Mesendoderm (in vitro differentiated cells): ENCODE results near the gene HSD17B3.

Source experiments
- DNase-seq: peaks from one replicate; pipeline ENCODE4 v3.0.0; 2013
- H2AK5ac ChIP-seq: 2 replicates; pipeline ENCODE4 v1.6.1; 2013; ENCODE audit warnings: low read length, inconsistent platforms
- H2BK120ac ChIP-seq: 2 replicates; pipeline ENCODE4 v1.6.1; 2013; ENCODE audit warnings: low read depth, mild to moderate bottlenecking, low read length, moderate library complexity, mixed read lengths
- H2BK15ac ChIP-seq: replicated peaks from 2 replicates; pipeline ENCODE4 v1.6.1; 2013; ENCODE audit warnings: low read depth, mild to moderate bottlenecking, moderate library complexity
- H2BK5ac ChIP-seq: 2 replicates; pipeline ENCODE4 v1.6.1; 2013; ENCODE audit warnings: low read length, inconsistent platforms
- H3K18ac ChIP-seq: 2 replicates; pipeline ENCODE4 v1.6.1; 2013; ENCODE audit warnings: mild to moderate bottlenecking, low read length, mixed read lengths
- H3K23ac ChIP-seq: one replicate; pipeline ENCODE4 v1.6.1; 2013; ENCODE audit warnings: low read length
- H3K27ac ChIP-seq: 2 replicates; pipeline ENCODE4 v1.5.1; 2013; ENCODE audit warnings: low read depth, mild to moderate bottlenecking, inconsistent platforms, low read length, moderate library complexity
- H3K27me3 ChIP-seq: 2 replicates; pipeline ENCODE4 v1.6.1; 2013; ENCODE audit warnings: low read length, control low read depth, mild to moderate bottlenecking, inconsistent platforms; ENCODE audit not compliant: insufficient read depth, poor library complexity
- H3K36me3 ChIP-seq: 2 replicates; pipeline ENCODE4 v1.6.1; 2013; ENCODE audit warnings: low read length, inconsistent platforms; ENCODE audit not compliant: control insufficient read depth, insufficient read depth
- H3K4ac ChIP-seq: one replicate; pipeline ENCODE4 v1.6.1; 2013; ENCODE audit warnings: low read depth, mild to moderate bottlenecking, low read length, moderate library complexity
- H3K4me1 ChIP-seq: 2 replicates; pipeline ENCODE4 v1.6.1; 2013; ENCODE audit warnings: low read depth, low read length, inconsistent platforms; ENCODE audit not compliant: control insufficient read depth
- H3K4me2 ChIP-seq: 2 replicates; pipeline ENCODE4 v1.6.1; 2013; ENCODE audit warnings: low read length
- H3K4me3 ChIP-seq: 2 replicates; pipeline ENCODE4 v1.5.1; 2013; ENCODE audit warnings: mild to moderate bottlenecking, low read length
- H3K56ac ChIP-seq: one replicate; pipeline ENCODE4 v1.6.1; 2013; ENCODE audit warnings: low read length
- H3K79me1 ChIP-seq: 2 replicates; pipeline ENCODE4 v1.6.1; 2013; ENCODE audit warnings: low read length, inconsistent platforms
- H3K79me2 ChIP-seq: 2 replicates; pipeline ENCODE4 v1.6.1; 2013; ENCODE audit warnings: mild to moderate bottlenecking, low read length; ENCODE audit not compliant: control insufficient read depth, insufficient read depth
- H3K9ac ChIP-seq: 2 replicates; pipeline ENCODE4 v1.6.1; 2013; ENCODE audit warnings: low read length, inconsistent platforms
- H4K5ac ChIP-seq: one replicate; pipeline ENCODE4 v1.6.1; 2013; ENCODE audit warnings: low read length
- H4K8ac ChIP-seq: one replicate; pipeline ENCODE4 v1.6.1; 2013; ENCODE audit warnings: low read depth, mild to moderate bottlenecking, control low read depth, low read length, moderate library complexity
- WGBS: extraction: QIAGEN DNeasy Blood & Tissue Kit; methylation state at CpG from one replicate; pipeline ENCODE4 v1.1.7; 2013; ENCODE audit warnings: low lambda C conversion rate, missing lambda C conversion rate; ENCODE audit not compliant: insufficient coverage; ENCODE audit errors: extremely low coverage; 5-methylcytosine and 5-hydroxymethylcytosine counted together

The HSD17B3 gene

DNA sequence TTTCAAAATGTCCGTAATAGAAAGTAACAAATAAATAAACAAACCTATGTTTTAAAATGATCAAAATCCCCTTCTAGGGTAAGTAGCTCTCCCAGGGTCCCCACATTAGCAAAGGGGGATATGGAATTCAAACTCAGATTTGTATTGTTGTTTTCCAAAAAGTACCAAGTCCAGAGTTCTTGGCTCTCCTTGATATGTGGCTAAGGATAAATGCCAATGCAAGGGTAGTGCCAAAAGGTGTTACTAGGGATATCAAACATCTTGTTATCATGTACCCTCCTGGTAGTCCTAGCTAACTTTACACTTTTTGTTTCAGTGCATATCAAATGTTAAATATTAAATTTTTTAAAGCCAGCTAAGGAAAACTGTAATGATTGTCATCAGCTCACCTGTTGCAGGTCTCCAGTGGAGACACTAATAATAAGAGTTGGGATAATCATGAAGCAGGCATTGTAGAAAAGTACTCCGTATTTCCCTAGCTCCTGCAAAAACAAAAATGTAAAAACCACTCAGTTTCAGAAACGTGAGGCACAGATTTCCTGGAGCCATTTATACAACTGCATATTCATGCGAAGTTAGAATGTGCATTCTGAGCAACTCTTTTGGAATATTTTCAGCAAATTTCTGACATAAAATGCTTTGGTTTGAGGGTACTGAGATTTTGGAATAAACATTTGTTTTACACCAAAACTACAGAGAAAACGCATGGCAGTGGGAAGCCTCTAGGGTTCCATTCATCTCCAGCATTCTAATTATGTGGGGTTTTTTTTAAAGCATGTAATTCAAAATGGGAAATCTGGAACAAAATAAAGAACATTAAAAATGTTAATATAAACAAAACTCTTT lies 41.8 kb upstream of the HSD17B3 start:
- no peaks in the 10 kb centered on the region for H3K79me2 ChIP-seq
- H3K4ac ChIP-seq = no peak overlapping the region
- no peak overlapping the region for H3K4me2 ChIP-seq
- H3K4me3 ChIP-seq = no peak overlapping the region
- no peaks in the 10 kb centered on the region for H3K36me3 ChIP-seq
- H3K56ac ChIP-seq = no peak overlapping the region
- H3K27me3 ChIP-seq = no peaks in the 10 kb centered on the region
- H3K18ac ChIP-seq = no peak overlapping the region
- H4K8ac ChIP-seq = no peak overlapping the region
- WGBS = no CpG with 5 or more reads among the region's 5 CpGs
- no peak for DNase-seq
- no peak overlapping the region for H2BK120ac ChIP-seq
- H3K27ac ChIP-seq = no peak overlapping the region
- no peaks in the 10 kb centered on the region for H3K79me1 ChIP-seq
- H4K5ac ChIP-seq = peak overlapping the region; percentile 68
- H2BK5ac ChIP-seq = no peak overlapping the region
- no peak overlapping the region for H3K9ac ChIP-seq
- no peak overlapping the region for H3K23ac ChIP-seq
- peaks cover 2% of the 10 kb centered on the region for H3K4me1 ChIP-seq
- H2AK5ac ChIP-seq = no peak overlapping the region
- peak overlapping the region; percentile 57 for H2BK15ac ChIP-seq

DNA sequence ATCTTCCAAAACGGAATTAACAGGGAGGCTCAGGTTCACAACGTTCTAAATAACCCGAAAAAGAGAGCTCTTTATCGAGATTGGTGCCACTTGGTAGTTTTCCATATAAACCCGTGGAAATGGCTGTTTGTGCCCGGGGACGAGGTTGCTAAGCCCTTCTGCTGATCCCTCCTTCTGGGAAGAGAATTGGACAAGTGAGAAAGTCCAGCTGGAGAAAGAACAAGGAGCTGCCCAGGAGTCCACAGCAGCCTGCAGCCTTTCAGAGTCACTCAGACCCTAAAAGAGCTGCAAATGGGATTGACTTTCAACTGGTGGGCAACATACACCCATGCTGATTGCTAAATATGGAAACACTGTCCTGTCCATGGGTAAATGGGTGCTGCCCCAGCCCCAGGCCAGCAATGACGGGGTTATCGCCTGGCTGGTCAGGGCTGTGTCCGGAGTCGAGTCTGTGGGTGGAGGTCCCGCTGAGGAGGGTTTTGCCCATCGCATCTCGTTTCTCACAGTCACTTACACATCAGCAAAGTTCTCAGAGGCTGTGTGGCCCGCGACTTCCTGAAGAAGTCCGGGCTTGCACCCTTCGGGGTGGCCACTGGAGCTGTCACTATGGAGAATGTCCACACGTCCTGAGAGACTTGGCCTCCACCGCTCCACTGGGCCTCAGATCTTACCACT lies 40.7 kb upstream of the HSD17B3 start:
- WGBS = no CpG with 5 or more reads among the region's 20 CpGs
- no peaks in the 10 kb centered on the region for H3K27me3 ChIP-seq
- no peak overlapping the region for H2BK120ac ChIP-seq
- H3K27ac ChIP-seq = no peak overlapping the region
- H3K18ac ChIP-seq = no peak overlapping the region
- no peak overlapping the region for H3K23ac ChIP-seq
- no peak overlapping the region for H3K4me2 ChIP-seq
- no peaks in the 10 kb centered on the region for H3K79me1 ChIP-seq
- no peak overlapping the region for H2BK5ac ChIP-seq
- no peaks in the 10 kb centered on the region for H3K36me3 ChIP-seq
- H2BK15ac ChIP-seq = no peak overlapping the region
- H3K4me1 ChIP-seq = peaks cover 2% of the 10 kb centered on the region
- H3K4me3 ChIP-seq = no peak overlapping the region
- H4K5ac ChIP-seq = no peak overlapping the region
- H3K56ac ChIP-seq = no peak overlapping the region
- H3K79me2 ChIP-seq = no peaks in the 10 kb centered on the region
- H4K8ac ChIP-seq = no peak overlapping the region
- no peak overlapping the region for H3K4ac ChIP-seq
- H3K9ac ChIP-seq = no peak overlapping the region
- H2AK5ac ChIP-seq = no peak overlapping the region
- DNase-seq = no peak

DNA sequence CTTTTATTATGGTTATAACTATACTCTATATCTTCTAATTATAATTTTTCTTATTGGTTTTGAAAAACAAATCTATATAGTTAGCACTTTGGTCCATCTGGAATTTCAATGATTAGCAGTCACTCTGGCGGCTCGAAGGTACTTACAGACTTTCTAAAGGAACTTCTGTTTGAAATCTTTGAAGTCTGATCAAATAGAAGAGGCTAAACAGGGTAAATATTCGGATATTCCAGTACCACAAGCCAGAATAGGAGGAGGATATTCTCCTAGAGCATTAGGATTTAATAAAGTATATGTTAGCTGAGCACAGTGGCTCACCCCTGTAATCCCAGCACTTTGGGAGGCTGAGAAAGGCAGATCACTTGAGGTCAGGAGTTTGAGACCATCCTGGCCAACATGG lies 38.7 kb upstream of the HSD17B3 start:
- no peak overlapping the region for H3K18ac ChIP-seq
- no peak overlapping the region for H4K5ac ChIP-seq
- H3K4ac ChIP-seq = no peak overlapping the region
- no peaks in the 10 kb centered on the region for H3K79me2 ChIP-seq
- no peak overlapping the region for H2BK5ac ChIP-seq
- H3K23ac ChIP-seq = no peak overlapping the region
- H2BK15ac ChIP-seq = no peak overlapping the region
- no peak overlapping the region for H3K4me3 ChIP-seq
- no peaks in the 10 kb centered on the region for H3K27me3 ChIP-seq
- no peak for DNase-seq
- no peaks in the 10 kb centered on the region for H3K79me1 ChIP-seq
- no peak overlapping the region for H2AK5ac ChIP-seq
- no peak overlapping the region for H3K4me2 ChIP-seq
- H3K4me1 ChIP-seq = peaks cover 2% of the 10 kb centered on the region
- H4K8ac ChIP-seq = no peak overlapping the region
- H3K9ac ChIP-seq = no peak overlapping the region
- WGBS = no CpG with 5 or more reads among the region's 3 CpGs
- H3K56ac ChIP-seq = no peak overlapping the region
- H2BK120ac ChIP-seq = no peak overlapping the region
- no peak overlapping the region for H3K27ac ChIP-seq
- no peaks in the 10 kb centered on the region for H3K36me3 ChIP-seq

DNA sequence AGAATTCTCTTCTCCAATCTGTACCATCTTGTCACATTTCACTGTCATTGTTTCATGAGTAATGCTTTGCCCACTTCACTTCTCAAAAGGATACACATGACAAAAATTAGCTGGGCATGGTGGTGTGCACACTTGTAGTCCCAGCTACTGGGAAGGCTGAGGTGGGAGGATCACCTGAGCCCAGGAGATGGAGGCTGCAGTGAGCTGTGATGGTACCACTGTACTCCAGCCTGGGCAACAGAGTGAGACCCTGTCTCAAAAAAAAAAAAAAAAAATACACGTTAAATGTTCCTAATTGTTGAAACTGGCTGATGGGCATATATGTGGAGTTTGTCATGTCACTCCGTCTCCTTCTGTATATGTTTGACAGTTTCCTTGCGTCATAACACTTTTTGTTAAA lies 36.3 kb upstream of the HSD17B3 start:
- no peak overlapping the region for H3K18ac ChIP-seq
- no peak overlapping the region for H2AK5ac ChIP-seq
- no peak overlapping the region for H3K27ac ChIP-seq
- no peak overlapping the region for H3K23ac ChIP-seq
- H4K8ac ChIP-seq = no peak overlapping the region
- no peaks in the 10 kb centered on the region for H3K79me2 ChIP-seq
- H4K5ac ChIP-seq = no peak overlapping the region
- no peak overlapping the region for H3K4me2 ChIP-seq
- H2BK15ac ChIP-seq = no peak overlapping the region
- H3K4me1 ChIP-seq = no peaks in the 10 kb centered on the region
- no peak overlapping the region for H3K4ac ChIP-seq
- no peak overlapping the region for H3K56ac ChIP-seq
- H3K27me3 ChIP-seq = no peaks in the 10 kb centered on the region
- no peak overlapping the region for H2BK120ac ChIP-seq
- no peak overlapping the region for H3K9ac ChIP-seq
- no peaks in the 10 kb centered on the region for H3K36me3 ChIP-seq
- no CpG with 5 or more reads among the region's 3 CpGs for WGBS
- H2BK5ac ChIP-seq = no peak overlapping the region
- DNase-seq = no peak
- H3K4me3 ChIP-seq = no peak overlapping the region
- no peaks in the 10 kb centered on the region for H3K79me1 ChIP-seq

DNA sequence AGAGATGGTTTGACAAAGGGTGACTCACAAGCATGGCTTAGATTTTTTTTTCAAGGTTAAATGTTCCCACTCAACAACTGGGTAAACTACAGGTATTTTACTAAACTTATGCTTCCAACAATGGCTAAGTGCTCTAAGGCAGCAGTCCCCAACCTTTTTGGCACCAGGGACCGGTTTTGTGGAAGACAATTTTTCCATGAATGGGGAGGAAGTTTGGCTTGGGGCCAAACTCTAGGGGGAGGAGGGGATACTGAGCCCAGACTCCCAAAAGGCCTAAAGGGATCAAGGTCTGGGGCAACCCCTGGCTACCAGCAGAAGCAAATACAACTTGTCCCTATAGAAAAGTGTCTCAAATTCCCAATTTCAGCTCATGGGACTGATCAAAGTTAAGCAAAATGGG lies 32.0 kb upstream of the HSD17B3 start:
- H2AK5ac ChIP-seq = no peak overlapping the region
- H3K27me3 ChIP-seq = no peaks in the 10 kb centered on the region
- H2BK120ac ChIP-seq = no peak overlapping the region
- no peak overlapping the region for H3K4me3 ChIP-seq
- no peak overlapping the region for H3K27ac ChIP-seq
- H3K79me2 ChIP-seq = no peaks in the 10 kb centered on the region
- H3K4me1 ChIP-seq = no peaks in the 10 kb centered on the region
- no peak overlapping the region for H2BK5ac ChIP-seq
- no peak overlapping the region for H3K4me2 ChIP-seq
- no peak overlapping the region for H4K8ac ChIP-seq
- H4K5ac ChIP-seq = no peak overlapping the region
- no peak overlapping the region for H2BK15ac ChIP-seq
- no peak for DNase-seq
- no peak overlapping the region for H3K23ac ChIP-seq
- H3K4ac ChIP-seq = no peak overlapping the region
- H3K18ac ChIP-seq = no peak overlapping the region
- H3K9ac ChIP-seq = no peak overlapping the region
- H3K56ac ChIP-seq = no peak overlapping the region
- no CpG with 5 or more reads among the region's 1 CpG for WGBS
- no peaks in the 10 kb centered on the region for H3K79me1 ChIP-seq
- no peaks in the 10 kb centered on the region for H3K36me3 ChIP-seq
